HEK293 (cell line): Measurements from ENCODE around the gene IQCE.

Source experiments
- CTCF ChIA-PET: fragments of 350-600 bp; formaldehyde crosslinking; extraction: SDS; loops from one replicate; lab custom pipeline; 2021; ENCODE audit warnings: antibody characterized with exemption; lab: Yijun Ruan, JAX
- POLR2A ChIA-PET: fragments of 300-600 bp; formaldehyde crosslinking; extraction: SDS; loops from one replicate; lab custom pipeline; 2020; ENCODE audit warnings: antibody characterized with exemption, inconsistent platforms; lab: Yijun Ruan, JAX
- H3K27ac ChIP-seq: fragments of 200-500 bp; sonication (Bioruptor generic); 2 replicates; pipeline ENCODE4 v1.5.1; 2014; ENCODE audit warnings: low read depth, low read length, control low read depth, inconsistent platforms; ENCODE audit errors: extremely low read depth
- H3K36me3 ChIP-seq, 2 experiments: fragments of 200-500 bp in 1 of 2; sonication (Bioruptor generic) in 1 of 2; 1 replicate in 1 of 2; 2 replicates in 1 of 2; pipeline ENCODE4 v1.5.1; 2014 to 2017; ENCODE audit warnings: inconsistent platforms in 2 of 2, low read length in 2 of 2; ENCODE audit not compliant: control insufficient read depth in 2 of 2, insufficient read depth in 1 of 2
- H3K4me1 ChIP-seq: fragments of 200-500 bp; sonication (Bioruptor generic); 2 replicates; pipeline ENCODE4 v1.5.1; 2014; ENCODE audit warnings: mild to moderate bottlenecking, low read length, inconsistent platforms; ENCODE audit not compliant: control insufficient read depth, insufficient read depth
- H3K4me3 ChIP-seq: 2 replicates; pipeline ENCODE4 v1.5.1; 2011; ENCODE audit warnings: low read depth, mild to moderate bottlenecking, control low read depth, low read length, moderate library complexity
- H3K9me3 ChIP-seq: fragments of 200-500 bp; sonication (Bioruptor generic); 2 replicates; pipeline ENCODE4 v1.5.1; 2014; ENCODE audit warnings: low read depth, low read length, inconsistent platforms; ENCODE audit not compliant: control insufficient read depth, insufficient read depth
- IKZF3 ChIP-seq: fragments of 450-650 bp; IDR thresholded peaks from 2 replicates; pipeline ENCODE4 v1.5.0; 2018; ENCODE audit warnings: missing biosample characterization, mild to moderate bottlenecking, missing genetic modification characterization, moderate library complexity
- OVOL3 ChIP-seq: fragments of 450-650 bp; formaldehyde crosslinking; IDR thresholded peaks from 2 replicates; pipeline ENCODE4 v1.5.1; 2016; ENCODE audit warnings: missing biosample characterization, missing genetic modification characterization
- REPIN1 ChIP-seq: fragments of 450-650 bp; formaldehyde crosslinking; IDR thresholded peaks from 2 replicates; pipeline ENCODE4 v1.5.1; 2017; ENCODE audit warnings: missing biosample characterization, missing genetic modification characterization, low read depth
- SP7 ChIP-seq: fragments of 450-650 bp; formaldehyde crosslinking; IDR thresholded peaks from 2 replicates; pipeline ENCODE4 v1.5.1; 2016; ENCODE audit warnings: missing biosample characterization, missing genetic modification characterization
- WT1 ChIP-seq: fragments of 450-650 bp; formaldehyde crosslinking; IDR thresholded peaks from 2 replicates; pipeline ENCODE4 v1.5.1; 2016; ENCODE audit warnings: missing biosample characterization, missing genetic modification characterization
- ZIC2 ChIP-seq: fragments of 450-650 bp; formaldehyde crosslinking; IDR thresholded peaks from 2 replicates; pipeline ENCODE4 v1.5.1; 2016; ENCODE audit warnings: missing biosample characterization, missing genetic modification characterization
- ZNF10 ChIP-seq: fragments of 450-650 bp; formaldehyde crosslinking; IDR thresholded peaks from 2 replicates; pipeline ENCODE4 v1.5.1; 2017; ENCODE audit warnings: missing biosample characterization, missing genetic modification characterization
- ZNF133 ChIP-seq: fragments of 450-650 bp; formaldehyde crosslinking; IDR thresholded peaks from 2 replicates; pipeline ENCODE4 v1.5.1; 2016; ENCODE audit warnings: missing biosample characterization, missing genetic modification characterization
- ZNF155 ChIP-seq: fragments of 450-650 bp; formaldehyde crosslinking; IDR thresholded peaks from 2 replicates; pipeline ENCODE4 v1.5.1; 2016; ENCODE audit warnings: missing biosample characterization, missing genetic modification characterization
- ZNF174 ChIP-seq: fragments of 450-650 bp; formaldehyde crosslinking; IDR thresholded peaks from 2 replicates; pipeline ENCODE4 v1.5.0; 2017; ENCODE audit warnings: missing biosample characterization, mild to moderate bottlenecking, missing genetic modification characterization
- ZNF211 ChIP-seq: fragments of 450-650 bp; formaldehyde crosslinking; IDR thresholded peaks from 2 replicates; pipeline ENCODE4 v1.5.1; 2016; ENCODE audit warnings: low read depth, missing biosample characterization, missing genetic modification characterization
- ZNF280D ChIP-seq: fragments of 450-650 bp; formaldehyde crosslinking; IDR thresholded peaks from 2 replicates; pipeline ENCODE4 v1.5.1; 2016; ENCODE audit warnings: missing biosample characterization, missing genetic modification characterization
- ZNF292 ChIP-seq: fragments of 450-650 bp; formaldehyde crosslinking; IDR thresholded peaks from 2 replicates; pipeline ENCODE4 v1.5.1; 2016; ENCODE audit warnings: low read depth, missing biosample characterization, missing genetic modification characterization, borderline replicate concordance
- ZNF335 ChIP-seq: fragments of 450-650 bp; formaldehyde crosslinking; conservative IDR thresholded peaks from 2 replicates; pipeline ENCODE4 v1.5.1; 2016; ENCODE audit warnings: missing biosample characterization, missing genetic modification characterization
- ZNF354C ChIP-seq: fragments of 450-650 bp; formaldehyde crosslinking; IDR thresholded peaks from 2 replicates; pipeline ENCODE4 v1.5.1; 2016; ENCODE audit warnings: missing biosample characterization, missing genetic modification characterization, low read depth, borderline replicate concordance
- ZNF391 ChIP-seq: fragments of 450-650 bp; formaldehyde crosslinking; IDR thresholded peaks from 2 replicates; pipeline ENCODE4 v1.5.1; 2016; ENCODE audit warnings: low read depth, missing biosample characterization, missing genetic modification characterization, borderline replicate concordance
- ZNF394 ChIP-seq: fragments of 450-650 bp; formaldehyde crosslinking; IDR thresholded peaks from 2 replicates; pipeline ENCODE4 v1.5.1; 2016; ENCODE audit warnings: missing biosample characterization, missing genetic modification characterization, mild to moderate bottlenecking, moderate library complexity, borderline replicate concordance
- ZNF398 ChIP-seq: fragments of 450-650 bp; formaldehyde crosslinking; IDR thresholded peaks from 2 replicates; pipeline ENCODE4 v1.5.1; 2017; ENCODE audit warnings: missing biosample characterization, missing genetic modification characterization
- ZNF624 ChIP-seq: fragments of 450-650 bp; formaldehyde crosslinking; IDR thresholded peaks from 2 replicates; pipeline ENCODE4 v1.5.1; 2017; ENCODE audit warnings: missing biosample characterization, missing genetic modification characterization
- ZNF701 ChIP-seq: fragments of 450-650 bp; formaldehyde crosslinking; IDR thresholded peaks from 2 replicates; pipeline ENCODE4 v1.5.1; 2016; ENCODE audit warnings: missing biosample characterization, missing genetic modification characterization
- ZNF792 ChIP-seq: fragments of 450-650 bp; formaldehyde crosslinking; IDR thresholded peaks from 2 replicates; pipeline ENCODE4 v1.5.1; 2016; ENCODE audit warnings: missing biosample characterization, missing genetic modification characterization

The IQCE gene

GRCh38 chr7:2617325-2617905, 58.6 kb downstream of the IQCE start (continued):
- TF ChIP-seq ZNF354C (tag by site-specific recombination), result no peak

- POLR2A ChIA-PET, result interaction anchor here (0.7 kb wide), 1 partner anchor 14 kb away, joined by 3 read pairs; no protein-coding TSS in a partner anchor
- Histone ChIP-seq H3K36me3 (no peaks in the 10 kb centered on the region), H3K27ac (no peak overlapping the region), H3K9me3 (no peaks in the 10 kb centered on the region), H3K4me3 (no peak overlapping the region), H3K4me1 (no peaks in the 10 kb centered on the region)
- CTCF ChIA-PET, result interaction anchor here (0.7 to 1.9 kb wide), 2 partner anchors 10 to 91 kb away, joined by 6 read pairs; no protein-coding TSS in a partner anchor
- TF ChIP-seq ZNF335 (tag by site-specific recombination) (no peak), ZNF391 (tag by site-specific recombination) (no peak), ZNF792 (tag by site-specific recombination) (no peak), REPIN1 (tag by site-specific recombination) (no peak), SP7 (tag by site-specific recombination) (no peak), ZNF701 (tag by site-specific recombination) (no peak), ZNF292 (no peak), ZNF174 (tag by site-specific recombination) (no peak), IKZF3 (tag by site-specific recombination) (no peak), ZNF155 (tag by site-specific recombination) (no peak), ZNF133 (tag by site-specific recombination) (no peak), WT1 (tag by site-specific recombination) (no peak), OVOL3 (tag by site-specific recombination) (no peak), ZNF624 (tag by site-specific recombination) (no peak), ZNF10 (tag by site-specific recombination) (no peak)
Measured at GRCh38 chr7:2619116-2619515, 60.3 kb downstream of the IQCE start.

- Histone ChIP-seq H3K36me3 (no peaks in the 10 kb centered on the region), H3K9me3 (no peaks in the 10 kb centered on the region), H3K4me3 (no peak overlapping the region), H3K27ac (no peak overlapping the region), H3K4me1 (no peaks in the 10 kb centered on the region)
- ChIA-PET CTCF (interaction anchor here (0.5 to 1.1 kb wide), 2 partner anchors 13 to 60 kb away, joined by 3 to 4 read pairs; no protein-coding TSS in a partner anchor), POLR2A (interaction anchor here (2.3 kb wide), 1 partner anchor 10 kb away, joined by 11 read pairs; the partner anchor contains the start of gene TTYH3)
- TF ChIP-seq ZNF211 (tag by site-specific recombination) (no peak), ZIC2 (0 out of 2 replicates have a peak, but pooled peaks have one; percentile 45)
Measured at GRCh38 chr7:2621061-2621828, 62.5 kb downstream of the IQCE start.

GRCh38 chr7:2621948-2622640, 63.3 kb downstream of the IQCE start:
- Histone ChIP-seq H3K36me3 (no peaks in the 10 kb centered on the region), H3K4me1 (no peaks in the 10 kb centered on the region), H3K4me3 (no peak overlapping the region), H3K27ac (no peak overlapping the region), H3K9me3 (no peaks in the 10 kb centered on the region)
- ChIA-PET POLR2A (interaction anchor here (0.6 to 2.3 kb wide), 2 partner anchors 9 to 11 kb away, joined by 4 to 11 read pairs; partner anchors contain the start of gene TTYH3), CTCF (interaction anchor here (1.1 kb wide), 1 partner anchor 14 kb away, joined by 4 read pairs; no protein-coding TSS in a partner anchor)
- no peak for TF ChIP-seq ZNF280D (tag by site-specific recombination)
- TF ChIP-seq ZNF398 (tag by site-specific recombination), result peak; percentile 60
- peak; percentile 98 for TF ChIP-seq ZNF394 (tag by site-specific recombination)
- peak; percentile 40 for TF ChIP-seq ZIC2
